DOHH2 (cell line): ENCODE measurements around the gene NOP56.

Source experiments
- H3F3A ChIP-seq: fragments of 200-600 bp; sonication (generic), shearing (Covaris generic); 2 replicates; pipeline ENCODE4 v1.6.0; 2016; ENCODE audit warnings: antibody characterized with exemption, mild to moderate bottlenecking; ENCODE audit not compliant: control insufficient read depth, insufficient read depth
- H3K27ac ChIP-seq: fragments of 200-600 bp; sonication (generic); 2 replicates; pipeline ENCODE4 v1.5.1; 2014; ENCODE audit warnings: low read depth, mild to moderate bottlenecking, low read length, moderate library complexity
- H3K27me3 ChIP-seq: fragments of 200-600 bp; sonication (generic); 2 replicates; pipeline ENCODE4 v1.6.1; 2014; ENCODE audit warnings: mild to moderate bottlenecking, low read length, mixed read lengths; ENCODE audit not compliant: control insufficient read depth
- H3K36me3 ChIP-seq: fragments of 200-600 bp; sonication (generic); 2 replicates; pipeline ENCODE4 v1.6.1; 2014; ENCODE audit warnings: mild to moderate bottlenecking, low read length, moderate library complexity, mixed read lengths; ENCODE audit not compliant: control insufficient read depth
- H3K4me1 ChIP-seq: fragments of 200-600 bp; sonication (generic); 2 replicates; pipeline ENCODE4 v1.6.1; 2014; ENCODE audit warnings: mild to moderate bottlenecking, low read length, mixed read lengths; ENCODE audit not compliant: control insufficient read depth
- H3K4me2 ChIP-seq: fragments of 200-600 bp; sonication (generic); 2 replicates; pipeline ENCODE4 v1.6.0; 2014; ENCODE audit warnings: mild to moderate bottlenecking, low read length, moderate library complexity
- H3K4me3 ChIP-seq: fragments of 200-600 bp; sonication (generic); 2 replicates; pipeline ENCODE4 v1.5.1; 2014; ENCODE audit warnings: mild to moderate bottlenecking, low read length, mixed read lengths
- H3K79me2 ChIP-seq: fragments of 200-600 bp; sonication (generic); 2 replicates; pipeline ENCODE4 v1.6.1; 2014; ENCODE audit warnings: mild to moderate bottlenecking, low read length, mixed read lengths; ENCODE audit not compliant: control insufficient read depth
- H3K9me2 ChIP-seq: fragments of 200-600 bp; sonication (generic); replicated peaks from 2 replicates; pipeline ENCODE4 v1.6.1; 2014; ENCODE audit warnings: mild to moderate bottlenecking, low read length, mixed read lengths; ENCODE audit not compliant: control insufficient read depth
- H3K9me3 ChIP-seq: fragments of 200-600 bp; sonication (generic); 2 replicates; pipeline ENCODE4 v1.6.1; 2014; ENCODE audit warnings: antibody characterized with exemption, low read length, mixed read lengths; ENCODE audit not compliant: control insufficient read depth, insufficient read depth
- H4K20me1 ChIP-seq: fragments of 200-600 bp; sonication (generic); 2 replicates; pipeline ENCODE4 v1.6.0; 2014; ENCODE audit warnings: low read depth, mild to moderate bottlenecking, antibody characterized with exemption, low read length, moderate library complexity; ENCODE audit not compliant: control insufficient read depth, insufficient read depth
- CTCF ChIP-seq: fragments of 200-600 bp; sonication (generic); IDR thresholded peaks from one replicate; pipeline ENCODE4 v1.5.1; 2014; ENCODE audit warnings: antibody characterized with exemption, mild to moderate bottlenecking, low read depth, low read length; ENCODE audit not compliant: poor library complexity, severe bottlenecking
- EZH2phosphoT487 ChIP-seq: fragments of 200-600 bp; sonication (generic); IDR thresholded peaks from 2 replicates; pipeline ENCODE4 v1.6.1; 2017; ENCODE audit warnings: borderline replicate concordance, mild to moderate bottlenecking, antibody characterized with exemption, low read length, moderate library complexity, mixed read lengths

NOP56 gene

GRCh38 chr20:2617099-2617714 lies 35.2 kb upstream of the NOP56 start:
- Histone ChIP-seq H3K9me3 (no peaks in the 10 kb centered on the region), H3K4me3 (no peak overlapping the region), H4K20me1 (no peaks in the 10 kb centered on the region), H3K27ac (no peak overlapping the region), H3F3A (no peaks in the 10 kb centered on the region), H3K4me2 (no peak overlapping the region), H3K27me3 (peaks cover 25% of the 10 kb centered on the region), H3K79me2 (no peaks in the 10 kb centered on the region), H3K36me3 (no peaks in the 10 kb centered on the region), H3K9me2 (no peaks in the 10 kb centered on the region), H3K4me1 (peaks cover 6% of the 10 kb centered on the region)
- TF ChIP-seq CTCF (no peak), EZH2phosphoT487 (no peak)

- peaks cover 6% of the 10 kb centered on the region for H3K4me1 ChIP-seq
- peaks cover 22% of the 10 kb centered on the region for H3K27me3 ChIP-seq
- no peak overlapping the region for H3K27ac ChIP-seq
- no peaks in the 10 kb centered on the region for H3K36me3 ChIP-seq
- H3K4me2 ChIP-seq = no peak overlapping the region
- no peak overlapping the region for H3K4me3 ChIP-seq
- no peaks in the 10 kb centered on the region for H3K79me2 ChIP-seq
- TF ChIP-seq CTCF (no peak), EZH2phosphoT487 (no peak)
- no peaks in the 10 kb centered on the region for H3K9me2 ChIP-seq
- H3K9me3 ChIP-seq = no peaks in the 10 kb centered on the region
- no peaks in the 10 kb centered on the region for H4K20me1 ChIP-seq
- H3F3A ChIP-seq = no peaks in the 10 kb centered on the region
Measured at GRCh38 chr20:2618815-2619214, 33.6 kb upstream of the NOP56 start.

- no peaks in the 10 kb centered on the region for H3F3A ChIP-seq
- peaks cover 6% of the 10 kb centered on the region for H3K4me1 ChIP-seq
- H3K9me3 ChIP-seq = no peaks in the 10 kb centered on the region
- TF ChIP-seq CTCF (no peak), EZH2phosphoT487 (no peak)
- H3K9me2 ChIP-seq = no peaks in the 10 kb centered on the region
- H3K79me2 ChIP-seq = no peaks in the 10 kb centered on the region
- H4K20me1 ChIP-seq = no peaks in the 10 kb centered on the region
- H3K4me3 ChIP-seq = no peak overlapping the region
- peaks cover 27% of the 10 kb centered on the region for H3K27me3 ChIP-seq
- H3K4me2 ChIP-seq = no peak overlapping the region
- H3K36me3 ChIP-seq = no peaks in the 10 kb centered on the region
- no peak overlapping the region for H3K27ac ChIP-seq
Measured at GRCh38 chr20:2619337-2619736, 33.1 kb upstream of the NOP56 start.
